ENCODE results near the gene MOBP.

MOBP gene

GRCh38 chr3:39550354-39551051 lies 83.0 kb downstream of the MOBP start:
- DNase-seq, result no peak
